HG02610 (cell line): Measurements from ENCODE around the gene DDC.

Experiments used
- ATAC-seq: cut with Tn5 transposase; IDR thresholded peaks from one replicate; pipeline ENCODE4 v1.9.1; 2021; ENCODE audit warnings: mild to moderate bottlenecking, moderate library complexity; ENCODE audit not compliant: unreplicated experiment

Gene DDC

DNA sequence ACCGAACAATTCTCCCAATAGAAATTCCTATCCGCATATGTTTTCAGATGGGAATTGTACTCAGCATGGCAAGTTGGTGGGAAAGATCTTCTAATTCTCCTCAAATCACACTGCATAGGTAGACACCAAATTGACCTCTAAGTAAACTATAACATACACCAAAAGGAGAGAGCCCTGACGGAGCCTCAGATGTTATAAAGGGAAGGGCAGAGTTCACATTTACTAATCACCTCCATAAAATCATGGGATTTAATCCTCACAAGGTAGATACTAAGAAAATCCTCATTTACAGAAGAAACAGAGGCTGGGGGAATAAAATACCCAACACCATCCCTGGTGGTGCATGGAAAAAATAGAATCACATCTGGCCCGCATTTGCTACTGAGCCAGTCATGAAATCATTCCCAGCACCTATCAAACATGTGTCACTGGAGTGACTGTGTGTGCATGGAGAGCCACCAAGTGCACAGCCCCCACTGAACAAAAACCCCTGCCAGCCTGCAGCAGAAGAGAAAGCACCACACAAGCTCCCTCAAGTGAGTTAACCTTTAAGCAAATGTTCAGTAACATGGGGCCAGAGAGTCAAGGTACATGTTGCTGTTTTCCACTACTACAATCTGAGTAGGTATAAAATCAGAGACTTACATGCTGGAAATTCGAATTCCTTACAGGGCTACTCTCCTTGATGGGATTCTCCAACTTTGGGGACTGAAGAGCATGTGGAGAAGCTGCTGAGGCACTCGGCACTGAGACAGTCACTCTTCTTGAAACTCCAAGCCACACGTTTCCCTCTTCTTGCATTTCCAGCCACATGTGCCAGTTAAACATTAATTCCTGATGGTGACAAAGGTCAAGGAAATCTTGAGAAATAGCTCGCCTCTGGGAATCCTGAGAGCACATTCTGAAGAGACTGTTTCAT, at the start of gene DDC:
TSS of gene DDC (minus strand) at position 766 of the 919 bp plus-strand sequence. CDS start 21,320 bp downstream, outside the sequence.
- ATAC-seq = no peak

- ATAC-seq = no peak
Measured at GRCh38 chr7:50613473-50613872, 48.3 kb upstream of the DDC start.

- no peak for ATAC-seq
Measured at GRCh38 chr7:50612704-50613103, 47.5 kb upstream of the DDC start.

DNA sequence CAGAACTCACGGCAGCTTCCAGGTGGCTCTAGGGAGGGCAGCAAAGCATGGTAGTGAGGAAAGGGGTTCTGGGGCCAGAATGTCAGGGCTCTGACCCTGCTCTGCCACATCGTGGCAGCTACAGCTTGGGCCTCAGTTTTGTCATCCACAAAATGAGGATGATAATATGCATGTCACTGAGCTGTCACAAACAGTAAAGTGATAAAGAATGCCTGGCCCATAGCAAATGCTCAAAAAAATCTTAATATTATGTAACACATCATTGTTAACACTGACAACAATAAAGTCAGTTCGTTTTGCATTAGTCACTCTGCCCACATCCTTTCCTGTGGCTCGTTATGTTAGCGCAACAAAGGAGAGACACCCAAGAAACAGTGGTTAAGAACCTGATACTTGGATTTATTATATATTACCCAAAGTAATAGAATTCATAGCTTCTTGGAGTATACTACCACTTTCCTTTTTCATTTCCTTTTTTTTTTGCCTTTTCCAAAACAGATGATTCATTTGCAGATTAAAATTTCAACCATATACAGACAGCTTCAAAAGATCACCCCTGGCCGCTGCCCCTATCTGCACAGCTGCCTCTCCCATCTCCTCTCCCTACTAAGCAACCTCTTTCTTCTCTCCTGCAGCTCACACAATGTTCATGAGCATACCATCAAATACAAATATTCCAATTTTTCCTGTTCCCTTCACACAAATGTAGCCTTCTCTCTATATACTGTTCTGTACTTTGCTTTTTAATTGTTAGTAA, 45.5 kb upstream of the DDC start:
- peak; percentile 53 for ATAC-seq

DNA sequence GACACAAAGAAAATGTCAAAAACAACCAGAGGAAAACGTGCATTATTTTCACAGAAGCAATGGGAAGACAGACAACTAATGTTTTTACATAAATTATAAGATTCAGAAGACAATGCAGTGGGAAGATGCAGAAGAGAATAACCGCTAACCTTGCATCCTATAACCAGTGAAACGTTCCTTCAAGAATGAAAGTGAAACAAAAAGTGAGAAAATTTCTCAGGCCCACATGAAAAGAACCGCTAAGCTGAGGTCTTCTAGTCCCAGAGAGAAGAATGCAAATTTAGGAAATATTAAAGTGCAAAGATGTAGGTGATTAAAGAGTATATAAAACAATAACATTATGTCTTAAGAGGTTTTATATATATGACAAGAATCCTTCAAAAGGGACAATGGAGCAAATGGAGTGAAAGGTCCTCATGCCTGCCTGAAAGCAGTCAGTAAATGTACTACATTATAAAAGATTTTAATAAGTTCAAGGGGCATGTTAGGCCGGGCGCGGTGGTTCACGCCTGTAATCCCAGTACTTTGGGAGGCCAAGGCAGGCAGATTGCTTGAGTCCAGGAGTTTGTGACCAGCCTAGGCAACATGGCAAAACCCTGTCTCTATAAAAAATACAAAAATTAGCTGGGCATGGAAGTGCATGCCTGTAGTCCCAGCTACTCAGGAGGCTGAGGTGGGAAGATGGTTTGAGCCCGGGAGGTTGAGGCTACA, 43.1 kb upstream of the DDC start:
- ATAC-seq = no peak

GRCh38 chr7:50607524-50608125, 42.4 kb upstream of the DDC start:
- no peak for ATAC-seq

GRCh38 chr7:50605059-50605458, 39.9 kb upstream of the DDC start:
- ATAC-seq = no peak

- ATAC-seq = no peak
Measured at GRCh38 chr7:50603287-50603686, 38.1 kb upstream of the DDC start.

GRCh38 chr7:50599385-50599784, 34.2 kb upstream of the DDC start:
- no peak for ATAC-seq

DNA sequence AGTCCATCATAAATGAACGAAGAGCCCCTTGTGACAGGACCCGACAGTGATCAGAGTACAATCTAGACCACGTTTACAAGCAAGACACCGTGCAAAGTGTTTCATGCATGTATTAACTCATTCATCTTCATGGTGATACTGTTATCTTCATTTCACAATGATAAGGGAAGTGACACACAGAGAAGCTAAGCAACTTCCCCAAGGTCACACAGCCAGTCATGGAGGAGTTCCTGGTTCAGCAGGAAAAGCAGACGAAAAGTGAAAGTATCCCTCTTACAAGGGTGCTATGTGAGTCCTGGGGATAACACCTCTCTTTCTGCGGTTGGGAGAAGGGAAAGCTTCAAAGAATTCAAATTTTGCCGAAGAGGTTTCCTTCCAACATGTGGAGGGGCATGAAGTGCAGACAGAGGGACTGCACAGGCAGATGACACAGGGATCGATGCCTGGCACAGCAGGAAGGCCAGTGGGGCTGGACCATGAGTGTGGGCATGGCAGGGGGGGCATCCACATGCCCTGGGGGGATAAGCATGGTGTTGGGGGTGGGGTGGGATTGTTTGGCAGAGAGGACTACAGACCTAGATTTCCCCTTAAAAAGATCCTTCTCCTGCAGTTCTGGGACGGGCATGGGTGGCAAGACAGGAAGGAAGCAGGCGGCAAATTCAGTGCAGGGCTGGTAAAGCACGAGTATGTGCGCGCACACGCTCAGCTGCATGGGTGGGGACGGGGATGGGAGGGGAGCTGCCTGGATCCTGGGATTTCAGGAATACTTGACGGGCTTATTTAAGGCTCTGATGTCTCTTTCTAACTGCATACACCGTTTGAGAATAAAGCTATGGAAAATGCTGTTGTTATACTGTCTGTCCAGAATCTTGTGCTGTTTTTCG, 33.5 kb upstream of the DDC start:
- ATAC-seq = no peak

DNA sequence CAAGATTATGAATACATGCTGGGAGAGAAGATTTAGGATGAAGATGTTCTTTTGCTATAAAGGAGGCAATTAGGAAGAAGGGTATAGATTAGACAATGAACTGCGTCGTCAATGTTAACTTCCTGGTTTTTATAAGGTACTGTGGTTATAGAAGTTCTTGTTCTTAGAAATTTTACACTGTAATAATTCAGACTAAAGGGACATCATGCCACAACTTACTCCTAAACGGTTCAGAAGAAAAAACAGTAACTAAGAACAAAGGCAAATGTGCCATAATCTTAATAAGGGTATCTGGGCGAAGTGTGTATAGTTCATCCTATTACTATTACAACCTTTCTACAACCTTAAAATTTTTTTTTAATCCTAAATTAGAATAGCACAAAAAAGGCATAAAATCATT, 31.3 kb upstream of the DDC start:
- ATAC-seq = no peak

- ATAC-seq = peak; percentile 17
Measured at GRCh38 chr7:50595491-50596102, 30.4 kb upstream of the DDC start.

GRCh38 chr7:50594734-50595485, 29.7 kb upstream of the DDC start:
- peak; percentile 78 for ATAC-seq

DNA sequence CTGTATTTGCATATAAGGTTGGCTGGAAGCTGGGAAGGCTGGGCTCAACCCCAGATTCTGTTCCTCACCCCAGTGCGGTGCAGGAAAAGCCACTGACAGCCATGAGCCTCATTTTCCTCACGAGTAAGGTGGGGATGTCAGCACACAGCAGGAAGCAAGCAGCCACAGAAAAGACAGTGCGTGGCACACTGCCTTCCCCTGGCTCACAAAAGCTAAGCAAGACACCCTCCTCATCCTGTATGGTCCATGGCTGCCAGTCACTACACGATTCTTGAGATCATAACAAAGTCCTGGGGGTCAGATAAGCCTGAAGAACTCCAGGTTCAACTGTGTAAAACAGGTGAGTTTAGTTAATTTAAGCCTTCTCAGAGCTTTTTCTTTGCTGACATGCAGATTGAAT, 28.9 kb upstream of the DDC start:
- no peak for ATAC-seq

DNA sequence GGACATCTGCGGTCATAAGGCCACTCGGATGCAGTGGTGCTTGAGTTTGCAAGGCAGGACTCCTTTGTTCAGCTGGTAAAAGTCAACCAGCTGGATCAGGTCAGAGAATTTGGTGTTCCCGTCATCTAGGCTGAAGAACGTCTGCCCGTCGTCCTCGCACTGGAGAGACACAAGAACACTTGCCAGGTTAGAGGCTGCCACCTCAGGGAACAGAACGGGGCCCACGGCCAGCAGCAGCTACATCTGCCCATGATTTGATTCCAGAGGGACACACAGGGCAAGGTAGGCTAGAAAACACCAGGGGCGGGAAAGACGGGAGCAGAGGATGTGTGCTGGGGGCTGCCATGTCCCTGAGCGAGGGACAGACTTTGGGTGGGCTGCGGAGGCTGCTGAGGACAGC, 27.7 kb upstream of the DDC start:
- ATAC-seq = no peak

- ATAC-seq = no peak
Measured at GRCh38 chr7:50591480-50592438, 26.6 kb upstream of the DDC start.

DNA sequence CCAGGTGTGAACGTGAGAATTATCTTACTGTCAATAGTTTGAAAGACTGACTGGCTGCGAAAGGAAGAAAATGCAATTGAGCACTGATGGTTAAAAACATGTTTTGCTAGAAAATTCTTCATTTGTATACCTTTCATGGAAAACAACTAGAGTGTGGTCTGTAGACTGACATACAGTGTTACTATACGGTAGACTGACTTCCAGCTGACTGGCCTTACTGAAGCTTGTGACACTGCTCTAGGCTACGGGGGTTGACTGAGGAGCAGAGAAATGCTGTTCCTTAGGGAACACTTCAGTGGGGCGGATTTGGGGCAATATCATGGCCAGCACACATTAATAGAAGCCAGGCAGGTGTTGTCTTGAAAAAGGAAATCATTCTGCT, 25.9 kb upstream of the DDC start:
- no peak for ATAC-seq

- no peak for ATAC-seq
Measured at GRCh38 chr7:50590535-50590934, 25.3 kb upstream of the DDC start.
